ENCODE results near the gene COX5B.

Gene COX5B

GRCh38 chr2:97653874-97654273, 8.0 kb downstream of the COX5B start:
- no peak for DNase-seq

- peak in 1 of 58 donors; percentile 11 for DNase-seq
These were observed 8.4 kb downstream of the COX5B start for GRCh38 chr2:97654309-97654708.

DNA sequence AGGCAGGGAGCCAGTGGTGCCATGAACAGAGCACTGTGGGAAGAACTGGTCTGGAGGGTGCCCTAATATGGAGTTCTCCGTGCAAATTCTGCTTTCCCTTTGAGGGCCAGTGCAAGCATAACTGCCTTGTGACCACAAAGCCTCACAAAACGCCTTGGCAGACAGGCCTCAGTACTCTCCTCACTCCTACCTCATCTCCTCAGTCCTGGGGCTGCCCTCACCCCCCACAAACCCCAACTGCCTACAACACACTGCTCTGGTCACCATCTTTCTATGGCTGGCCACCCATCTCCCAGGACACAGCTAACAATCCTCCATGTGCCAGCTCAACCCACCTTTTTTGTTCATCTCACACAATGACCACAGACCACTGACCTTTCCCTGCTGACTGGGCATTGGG, 8.9 kb downstream of the COX5B start:
- no peak for DNase-seq

GRCh38 chr2:97656129-97656755, 10.4 kb downstream of the COX5B start:
- DNase-seq: no peak

DNA sequence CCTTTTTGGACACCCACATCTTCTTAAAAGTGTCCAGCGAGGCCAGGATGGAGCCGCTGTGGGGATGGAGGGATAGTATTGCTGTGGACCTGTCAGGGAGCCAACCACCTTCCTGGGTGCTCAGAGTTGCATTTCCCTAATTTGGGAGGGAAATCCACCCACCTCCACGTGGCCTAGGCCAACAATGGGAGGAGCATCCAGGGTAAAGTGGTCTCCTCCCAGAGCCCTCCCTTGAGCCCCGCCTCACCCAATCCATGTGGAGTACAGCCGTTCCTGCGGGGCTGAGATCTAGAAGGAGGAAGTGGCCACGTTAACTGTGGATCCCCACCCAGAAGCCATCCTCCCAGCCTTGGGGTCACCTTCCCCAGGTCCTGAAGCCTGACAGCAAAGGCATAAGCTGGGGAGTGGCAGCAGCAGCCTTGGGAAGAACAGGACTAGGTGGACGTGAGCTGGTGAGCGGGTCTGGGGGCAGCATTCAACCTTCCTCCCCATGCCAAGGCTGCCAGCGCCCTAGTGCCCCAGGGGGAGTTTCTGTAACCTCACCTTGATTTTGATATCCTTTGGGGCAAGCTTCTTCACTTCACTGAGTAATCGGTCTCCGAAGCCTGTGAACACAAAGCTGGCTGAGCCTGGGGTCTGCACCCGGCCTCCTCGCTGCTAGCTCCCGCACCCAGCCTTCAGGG, 11.2 kb downstream of the COX5B start:
- no peak for DNase-seq

- DNase-seq: no peak
These were observed 12.3 kb downstream of the COX5B start for GRCh38 chr2:97657986-97658690.

GRCh38 chr2:97658691-97659157, 12.9 kb downstream of the COX5B start:
- no peak for DNase-seq

- DNase-seq: no peak
These were observed 13.6 kb downstream of the COX5B start for GRCh38 chr2:97659256-97660043.

GRCh38 chr2:97660044-97660774, 14.3 kb downstream of the COX5B start:
- DNase-seq: no peak

GRCh38 chr2:97660775-97661389, 15.0 kb downstream of the COX5B start:
- DNase-seq: no peak

DNA sequence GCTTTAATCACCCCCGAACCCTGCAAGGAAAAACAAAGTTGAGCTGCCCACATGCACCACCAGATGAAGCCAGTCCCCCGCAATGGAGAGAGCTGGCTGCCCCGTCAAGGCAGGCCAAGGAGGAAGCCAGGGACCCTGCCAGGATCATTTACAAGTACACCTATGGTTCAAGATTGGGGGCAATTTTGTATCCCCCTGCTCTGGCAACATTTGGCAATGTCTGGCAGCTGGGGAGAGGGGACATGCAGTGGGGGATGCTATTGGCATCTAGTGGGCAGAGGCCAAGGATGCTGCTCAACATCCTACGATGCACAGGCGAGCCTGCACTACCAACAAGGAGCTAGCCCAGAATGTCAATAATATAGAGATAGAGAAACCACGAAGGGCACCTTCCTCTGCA, 16.1 kb downstream of the COX5B start:
- DNase-seq: no peak

GRCh38 chr2:97662386-97662894, 16.6 kb downstream of the COX5B start:
- peak in 1 of 58 donors; percentile 31 for DNase-seq

- peak in 50 of 58 donors; percentile 24 to 82 (median 60) for DNase-seq
These were observed 17.2 kb downstream of the COX5B start for GRCh38 chr2:97662895-97663625.

DNA sequence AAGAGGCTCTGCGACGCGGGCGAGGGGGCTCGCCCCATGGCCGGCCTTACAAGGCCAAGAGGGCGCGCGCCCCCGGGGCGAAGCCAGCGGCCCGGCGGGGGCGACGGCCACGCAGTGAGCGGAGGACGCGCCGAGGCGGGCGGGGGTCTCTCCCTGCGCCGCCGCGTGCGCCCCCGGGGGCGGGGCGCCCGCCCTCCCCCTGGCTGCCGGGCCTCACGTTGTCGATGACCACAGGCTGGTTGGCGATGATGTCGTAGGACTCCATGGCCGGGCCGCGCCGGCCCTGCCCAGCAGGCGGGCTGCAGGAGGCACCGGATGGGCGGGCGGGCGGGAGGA, 17.7 kb downstream of the COX5B start:
- no peak for DNase-seq

- DNase-seq: peak; percentile 81 to 99 (median 97)
These were observed 18.2 kb downstream of the COX5B start, which contains the start of gene ACTR1B for GRCh38 chr2:97663962-97664635. TSS of gene ACTR1B (minus strand) at chr2:97664044. CDS start at chr2:97663890, 154 bp downstream.

DNA sequence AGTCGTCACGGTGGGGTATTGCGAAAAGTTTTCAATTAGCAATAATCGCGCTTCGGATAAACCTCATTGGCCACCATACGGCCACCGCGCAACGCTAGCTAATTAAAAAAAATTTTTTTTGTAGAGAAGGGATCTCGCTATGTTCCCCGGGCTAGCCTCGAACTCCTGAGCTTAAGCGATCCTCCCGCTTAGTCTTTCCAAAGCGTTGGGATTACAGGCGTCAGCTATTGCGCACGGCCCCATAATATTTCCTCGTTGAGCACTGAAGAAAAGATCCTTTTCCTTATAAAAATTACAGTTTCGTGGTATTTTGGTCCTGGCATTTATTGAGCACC, 18.7 kb downstream of the COX5B start:
- DNase-seq: peak in 3 of 58 donors; percentile 43 to 70 (median 53)

DNA sequence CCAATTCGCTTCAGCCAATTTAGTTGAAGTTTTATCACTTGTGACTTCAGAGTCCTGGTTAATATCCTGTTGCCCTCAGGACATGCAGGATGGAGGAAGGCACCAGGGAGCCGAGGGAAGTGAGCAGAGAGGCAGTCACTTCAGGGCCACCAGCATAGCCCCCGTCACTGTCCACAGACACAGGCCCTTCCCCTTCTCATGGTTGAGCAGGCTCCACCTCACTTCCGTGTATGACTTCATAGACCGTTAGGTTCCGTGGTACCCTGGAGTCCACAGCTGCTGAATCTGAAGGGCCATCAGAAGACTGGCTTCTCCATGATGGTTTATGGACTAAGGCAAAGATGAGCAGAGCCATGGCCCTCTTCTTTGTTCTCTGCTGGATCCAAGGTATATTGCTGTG, 23.6 kb downstream of the COX5B start, which contains the start of gene C2orf92:
Gene C2orf92, plus strand, starts transcription at position 266 of the 400 bp plus-strand sequence. Its CDS starts 76 bp downstream, at position 342.
- no peak for DNase-seq

GRCh38 chr2:97670471-97670870, 24.6 kb downstream of the COX5B start:
- DNase-seq: no peak

DNA sequence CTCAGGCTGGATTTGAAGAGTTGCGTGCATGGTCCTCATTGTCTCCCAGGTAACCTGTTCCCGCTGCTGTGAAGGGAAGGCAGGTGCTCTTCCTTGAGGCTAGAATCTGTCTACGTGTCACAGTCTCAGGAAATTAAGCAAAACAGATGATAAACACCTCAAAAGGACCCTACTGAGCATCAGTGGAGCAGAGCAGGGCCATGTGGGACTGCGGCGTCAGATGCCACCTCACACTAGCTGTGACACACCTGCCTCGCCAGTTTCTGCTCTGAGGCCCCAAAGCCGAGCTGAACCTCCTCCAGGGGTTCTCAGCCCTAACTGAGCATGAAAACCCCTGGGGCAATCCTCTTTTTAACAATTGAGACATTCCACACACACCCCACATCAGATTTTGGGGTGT, 25.7 kb downstream of the COX5B start:
- DNase-seq: no peak
